NCI-H460 (cell line): Measurements from ENCODE around the gene TOR2A. TPM values are rescaled to one million over a fixed set of nuclear protein-coding genes. Genes with fewer than 3 reads are reported as not detected.
"Not testable (repeated sequence)": the region's sequence is repeated elsewhere in the genome, so short reads cannot be mapped to it uniquely, and the experiment has no call there.

Experiments
- DNase-seq: peaks from one replicate; pipeline ENCODE4 v3.0.0-alpha.2; 2016; ENCODE audit warnings: low read depth; ENCODE audit errors: extremely low read depth
- total RNA-seq: library from RNA; depleted of rRNA; stranded (reverse); fragments of >200 nt; shearing (Covaris generic); gene quantifications from 2 replicates; pipeline ENCODE4 v1.2.3, GENCODE V29; 2014

The TOR2A gene
- total RNA-seq, 1 experiment from 2014 or later: 8.9 TPM

GRCh38 chr9:127769929-127770582, 35.0 kb upstream of the TOR2A start:
- DNase-seq: no peak

- no peak for DNase-seq
These were observed 34.0 kb upstream of the TOR2A start for GRCh38 chr9:127769101-127769500.

- DNase-seq: no peak
These were observed 33.6 kb upstream of the TOR2A start for GRCh38 chr9:127768698-127769097.

- DNase-seq: no peak
These were observed 32.8 kb upstream of the TOR2A start for GRCh38 chr9:127767909-127768331.

GRCh38 chr9:127767410-127767809, 32.3 kb upstream of the TOR2A start:
- DNase-seq: no peak

- DNase-seq: no peak
These were observed 30.3 kb upstream of the TOR2A start for GRCh38 chr9:127765418-127765817.

- no peak for DNase-seq
These were observed 28.9 kb upstream of the TOR2A start for GRCh38 chr9:127763918-127764384.

- DNase-seq: no peak
These were observed 27.1 kb upstream of the TOR2A start for GRCh38 chr9:127762111-127762676.

- DNase-seq: no peak
These were observed 26.4 kb upstream of the TOR2A start for GRCh38 chr9:127761491-127761956.

- DNase-seq: no peak
These were observed 26.0 kb upstream of the TOR2A start for GRCh38 chr9:127761061-127761460.

GRCh38 chr9:127758843-127759242, 23.7 kb upstream of the TOR2A start:
- DNase-seq: no peak

GRCh38 chr9:127756776-127757175, 21.7 kb upstream of the TOR2A start:
- DNase-seq: not testable (repeated sequence)

GRCh38 chr9:127756233-127756632, 21.1 kb upstream of the TOR2A start:
- no peak for DNase-seq

GRCh38 chr9:127755061-127756060, 20.3 kb upstream of the TOR2A start:
- DNase-seq: no peak

- no peak for DNase-seq
These were observed 19.3 kb upstream of the TOR2A start for GRCh38 chr9:127754099-127755060.

- DNase-seq: no peak
These were observed 18.5 kb upstream of the TOR2A start for GRCh38 chr9:127753622-127754021.

GRCh38 chr9:127753148-127753547, 18.1 kb upstream of the TOR2A start:
- no peak for DNase-seq

GRCh38 chr9:127751269-127752054, 16.4 kb upstream of the TOR2A start:
- no peak for DNase-seq

GRCh38 chr9:127749090-127749787, 14.1 kb upstream of the TOR2A start:
- no peak for DNase-seq
